GM21381 (cell line): ENCODE measurements around the gene TMEM129.

Source experiments
- ATAC-seq: cut with Tn5 transposase; IDR thresholded peaks from one replicate; pipeline ENCODE4 v1.9.1; 2021; ENCODE audit warnings: mild to moderate bottlenecking, moderate library complexity; ENCODE audit not compliant: unreplicated experiment

The TMEM129 gene

DNA sequence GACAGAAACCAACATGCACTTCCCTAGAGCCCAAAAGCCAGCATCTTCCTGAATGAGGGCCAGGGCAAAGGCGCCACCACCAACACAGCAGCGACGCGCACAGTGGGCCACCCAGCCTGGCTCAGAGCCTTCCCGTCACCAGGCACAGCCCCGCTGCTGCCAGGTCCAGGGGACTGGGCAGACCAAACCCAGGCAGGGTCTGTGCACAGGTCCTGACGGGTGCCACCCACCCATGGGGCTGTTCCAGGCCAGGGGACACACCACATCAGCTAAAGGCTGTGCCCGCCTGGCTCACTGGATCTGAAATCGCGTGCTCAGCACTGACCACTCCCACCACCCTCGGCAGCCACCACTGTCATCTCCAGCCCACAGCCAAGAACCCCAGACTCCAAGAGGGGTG lies 50.8 kb downstream of the TMEM129 start:
- ATAC-seq: no peak

DNA sequence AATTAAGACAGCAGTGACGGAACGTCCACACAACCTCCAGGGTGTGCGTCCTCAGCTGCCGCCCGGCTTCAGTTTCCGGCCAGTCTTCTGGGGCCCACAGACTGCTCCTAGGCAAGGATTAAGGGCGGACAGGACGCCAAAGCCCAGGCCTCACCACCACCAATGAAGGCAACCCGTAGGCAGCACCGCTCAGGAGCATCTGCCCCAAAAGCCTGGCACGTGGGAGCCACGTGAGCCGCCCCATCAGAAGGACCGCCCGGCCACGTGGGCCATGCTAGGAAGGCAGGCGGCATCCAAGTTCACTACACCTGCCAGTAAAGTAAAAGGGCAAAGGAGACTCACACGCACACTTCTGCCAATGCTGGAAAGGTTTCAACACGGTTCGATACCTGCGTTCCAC lies 51.3 kb downstream of the TMEM129 start:
- no peak for ATAC-seq

DNA sequence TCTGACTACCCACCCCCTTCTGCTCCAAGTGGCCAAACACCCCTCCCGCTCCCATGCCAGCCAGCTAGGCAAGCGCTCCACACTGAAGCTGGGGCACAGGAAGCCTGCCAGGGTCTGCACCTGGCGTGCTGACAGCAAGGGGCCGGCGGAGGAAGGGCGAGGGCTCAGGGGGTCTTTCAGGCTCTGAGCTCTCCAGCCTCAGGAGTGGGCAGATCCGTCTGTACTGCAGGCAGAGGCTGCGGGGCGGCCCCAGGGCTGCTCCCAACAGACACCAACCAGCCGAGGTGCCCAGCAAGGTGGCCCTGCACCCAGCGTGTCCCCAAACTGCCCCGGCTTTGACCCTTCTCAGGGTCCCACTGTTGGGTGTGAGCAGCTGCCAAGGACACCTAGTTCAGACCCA lies 51.9 kb downstream of the TMEM129 start:
- ATAC-seq: no peak

DNA sequence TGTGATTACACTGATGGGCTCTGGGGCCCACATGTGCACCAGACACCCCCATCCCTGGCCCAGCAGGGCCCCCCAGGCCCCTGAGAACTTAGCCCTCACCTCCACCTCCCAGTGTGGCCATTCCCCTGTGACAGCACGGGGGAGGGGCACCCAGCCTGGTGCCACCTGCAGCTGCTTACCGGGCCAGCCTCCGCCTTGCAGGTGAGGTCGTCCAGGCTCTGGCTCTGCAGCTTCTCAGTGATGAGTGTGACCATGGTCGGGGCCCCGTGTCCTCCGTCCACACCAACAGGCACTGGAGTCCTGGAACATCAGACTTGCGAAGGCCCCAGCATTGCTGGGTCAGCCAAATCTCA lies 52.7 kb downstream of the TMEM129 start:
- no peak for ATAC-seq

DNA sequence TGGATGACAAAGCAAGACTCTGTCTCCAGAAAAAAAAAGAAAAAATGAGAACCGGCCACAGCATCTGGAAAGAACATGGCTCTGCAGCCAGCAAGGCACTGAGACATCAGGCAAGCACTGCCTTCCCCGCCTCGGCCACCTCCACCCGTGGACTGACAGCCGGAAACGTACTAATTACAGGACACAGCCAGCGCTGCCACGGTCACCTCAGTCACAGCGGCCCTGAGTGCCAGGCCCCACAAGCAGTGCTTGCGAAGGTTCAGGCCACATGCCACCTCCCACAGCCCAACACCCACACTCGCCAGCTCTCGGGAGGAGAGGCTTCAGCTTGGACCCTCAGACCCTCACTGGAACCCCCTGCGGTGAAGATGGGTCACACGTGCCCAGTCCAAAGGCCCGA lies 53.9 kb downstream of the TMEM129 start:
- ATAC-seq: no peak

DNA sequence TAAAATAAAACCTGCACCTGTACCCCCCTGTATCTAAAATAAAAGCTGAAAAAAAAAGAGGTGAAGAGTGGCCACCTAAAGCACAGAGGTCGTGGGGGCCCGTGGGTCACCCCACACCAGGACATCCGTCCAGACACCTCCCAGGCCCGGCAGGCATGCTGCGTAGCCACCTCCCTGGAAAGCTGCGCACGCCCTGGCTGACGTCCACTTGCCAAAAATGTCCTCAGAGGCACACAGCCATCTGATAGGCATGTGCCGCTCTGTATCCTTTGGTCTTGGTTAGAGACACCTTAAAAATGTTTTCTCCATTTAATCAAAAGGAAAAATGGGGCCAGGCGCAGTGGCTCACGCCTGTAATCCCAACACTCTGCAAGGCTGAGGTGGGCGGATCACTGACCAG lies 54.7 kb downstream of the TMEM129 start:
- no peak for ATAC-seq
